B cell (primary cell): ENCODE data around the gene ASPSCR1. TPM values are rescaled to one million over a fixed set of nuclear protein-coding genes. Genes with fewer than 3 reads are reported as not detected.
A peak's percentile ranks its signal among the peaks of the same experiment; 100 is the strongest.

Experiments
- ATAC-seq: fragments of 200-7000 bp; cut with Tn5 transposase; one replicate; pipeline ENCODE4 v1.10.0; 2021; ENCODE audit warnings: low read depth, mild to moderate bottlenecking, moderate number of reproducible peaks, moderate library complexity
- CTCF ChIA-PET: fragments of 350-600 bp; sonication (Branson Sonifier 250); formaldehyde crosslinking; loops from one replicate; lab custom pipeline; 2021; ENCODE audit warnings: antibody characterized with exemption, inconsistent platforms; lab: Charles Lee
- POLR2A ChIA-PET: fragments of 350-600 bp; sonication (Branson Sonifier 250); formaldehyde crosslinking; loops from one replicate; lab custom pipeline; 2021; ENCODE audit warnings: antibody characterized with exemption; lab: Charles Lee
- DNase-seq: peaks from one replicate; pipeline ENCODE4 v3.0.0; 2013
- H2AFZ ChIP-seq: 2 replicates; pipeline ENCODE4 v1.6.1; 2012; ENCODE audit warnings: mild to moderate bottlenecking, low read depth, low read length; ENCODE audit not compliant: insufficient read depth, poor library complexity, severe bottlenecking
- H3K27ac ChIP-seq, 2 donors: 1 replicate in 1 of 2; 2 replicates in 1 of 2; pipeline ENCODE4 v1.5.1; 2012 to 2013; ENCODE audit warnings: low read length in 2 of 2, mild to moderate bottlenecking in 2 of 2, moderate library complexity in 1 of 2
- H3K27me3 ChIP-seq, 4 experiments: fragments of 200-600 bp in 1 of 4; sonication (generic) in 1 of 4; replicated peaks in 1 of 4; 1 replicate in 2 of 4; 2 replicates in 2 of 4; pipeline versions ENCODE4 v1.6.1 to v1.7.0; 2013 to 2016; ENCODE audit warnings: low read length in 3 of 4, mild to moderate bottlenecking in 2 of 4, mixed read lengths in 1 of 4, moderate library complexity in 1 of 4; ENCODE audit not compliant: insufficient read depth in 4 of 4, control insufficient read depth in 3 of 4; ENCODE audit errors: control extremely low read depth in 1 of 4
- H3K36me3 ChIP-seq, 2 experiments: replicated peaks in 1 of 2; 1 replicate in 1 of 2; 2 replicates in 1 of 2; pipeline versions ENCODE4 v1.6.1 to v1.7.1; 2013; ENCODE audit warnings: low read length in 1 of 2; ENCODE audit not compliant: insufficient read depth in 2 of 2, control insufficient read depth in 1 of 2; ENCODE audit errors: control extremely low read depth in 1 of 2, extremely low read depth in 1 of 2
- H3K4me1 ChIP-seq, 2 donors: fragments of 200-600 bp in 1 of 2; sonication (generic) in 1 of 2; 1 replicate in 1 of 2; 2 replicates in 1 of 2; pipeline versions ENCODE4 v1.5.1 to v1.6.1; 2013 to 2017; ENCODE audit warnings: low read length in 2 of 2; ENCODE audit not compliant: control insufficient read depth in 2 of 2, insufficient read depth in 2 of 2
- H3K4me2 ChIP-seq: replicated peaks from 2 replicates; pipeline ENCODE3; 2012; ENCODE audit warnings: mild to moderate bottlenecking, low read depth, low read length; ENCODE audit not compliant: poor library complexity, severe bottlenecking
- H3K4me3 ChIP-seq, 5 experiments: fragments of 200-600 bp in 1 of 5; sonication (generic) in 1 of 5; 1 replicate in 3 of 5; 2 replicates in 2 of 5; pipeline versions ENCODE4 v1.5.1 to v1.7.0; 2011 to 2016; ENCODE audit warnings: low read length in 4 of 5, mild to moderate bottlenecking in 4 of 5, low read depth in 2 of 5, control low read depth in 1 of 5, moderate library complexity in 1 of 5; ENCODE audit not compliant: insufficient read depth in 1 of 5; ENCODE audit errors: control extremely low read depth in 1 of 5, extremely low read depth in 1 of 5
- H3K79me2 ChIP-seq: fragments of 200-600 bp; sonication (generic); one replicate; pipeline ENCODE4 v1.6.0; 2016; ENCODE audit warnings: low read length; ENCODE audit not compliant: control insufficient read depth, insufficient read depth
- H3K9ac ChIP-seq: fragments of 200-600 bp; sonication (generic); 2 replicates; pipeline ENCODE4 v1.6.1; 2017; ENCODE audit warnings: mild to moderate bottlenecking, low read length, moderate library complexity
- H3K9me3 ChIP-seq, 3 donors: one replicate each; pipeline versions ENCODE4 v1.6.1 to v1.7.1; 2013; ENCODE audit warnings: low read length in 2 of 3; ENCODE audit not compliant: control insufficient read depth in 2 of 3, insufficient read depth in 1 of 3; ENCODE audit errors: control extremely low read depth in 1 of 3
- H4K20me1 ChIP-seq: 2 replicates; pipeline ENCODE4 v1.6.0; 2012; ENCODE audit warnings: mild to moderate bottlenecking, low read length; ENCODE audit not compliant: insufficient read depth, control insufficient read depth, poor library complexity, severe bottlenecking
- H3K27ac Mint-ChIP-seq: one replicate; pipeline ENCODE4 v1.8.0; 2021; ENCODE audit warnings: mixed read lengths
- H3K27me3 Mint-ChIP-seq: one replicate; pipeline ENCODE4 v1.8.0; 2021; ENCODE audit warnings: mixed read lengths
- H3K4me1 Mint-ChIP-seq: one replicate; pipeline ENCODE4 v1.8.0; 2021; ENCODE audit warnings: mixed read lengths
- H3K4me3 Mint-ChIP-seq: one replicate; pipeline ENCODE4 v1.8.0; 2021; ENCODE audit warnings: mixed read lengths
- H3K9me3 Mint-ChIP-seq: one replicate; pipeline ENCODE4 v1.8.0; 2022; ENCODE audit warnings: mixed read lengths; ENCODE audit not compliant: insufficient read depth
- CTCF ChIP-seq: fragments of 200-600 bp; IDR thresholded peaks from one replicate; pipeline ENCODE4 v1.8.0; 2022; ENCODE audit warnings: antibody characterized with exemption, mild to moderate bottlenecking
- EZH2 ChIP-seq: IDR thresholded peaks from 2 replicates; pipeline ENCODE4 v1.6.1; 2012; ENCODE audit warnings: borderline replicate concordance, low read depth, mild to moderate bottlenecking, moderate library complexity, low read length; ENCODE audit not compliant: insufficient read depth, poor library complexity, severe bottlenecking
- WGBS: methylation state at CpG from one replicate; pipeline ENCODE4 v1.1.5; 2013; ENCODE audit warnings: missing lambda C conversion rate; ENCODE audit not compliant: insufficient coverage; 5-methylcytosine and 5-hydroxymethylcytosine counted together
- intact Hi-C: fragments of 100-400 bp; cut with micrococcal nuclease; formaldehyde crosslinking; loops from one replicate; pipeline ENCODE4 v1.10.0; 2022
- polyA plus RNA-seq: library from polyadenylated mRNA; depleted of rRNA; stranded (reverse); fragments of >200 nt; gene quantifications from 2 replicates; pipeline ENCODE4 v1.2.3, GENCODE V29; 2012
- total RNA-seq, 2 donors: library from RNA; stranded (reverse); fragments of 120-200 nt in 1 of 2; gene quantifications; 1 replicate in 1 of 2; 2 replicates in 1 of 2; pipeline versions ENCODE4 v1.2.3 to v1.2.4, GENCODE V29; 2013 to 2022

ASPSCR1 gene
- total and polyA plus RNA-seq, 2 donors (not counting 1 experiment from before 2014, with no cell fraction given) = 34.0 to 46.7 TPM

DNA sequence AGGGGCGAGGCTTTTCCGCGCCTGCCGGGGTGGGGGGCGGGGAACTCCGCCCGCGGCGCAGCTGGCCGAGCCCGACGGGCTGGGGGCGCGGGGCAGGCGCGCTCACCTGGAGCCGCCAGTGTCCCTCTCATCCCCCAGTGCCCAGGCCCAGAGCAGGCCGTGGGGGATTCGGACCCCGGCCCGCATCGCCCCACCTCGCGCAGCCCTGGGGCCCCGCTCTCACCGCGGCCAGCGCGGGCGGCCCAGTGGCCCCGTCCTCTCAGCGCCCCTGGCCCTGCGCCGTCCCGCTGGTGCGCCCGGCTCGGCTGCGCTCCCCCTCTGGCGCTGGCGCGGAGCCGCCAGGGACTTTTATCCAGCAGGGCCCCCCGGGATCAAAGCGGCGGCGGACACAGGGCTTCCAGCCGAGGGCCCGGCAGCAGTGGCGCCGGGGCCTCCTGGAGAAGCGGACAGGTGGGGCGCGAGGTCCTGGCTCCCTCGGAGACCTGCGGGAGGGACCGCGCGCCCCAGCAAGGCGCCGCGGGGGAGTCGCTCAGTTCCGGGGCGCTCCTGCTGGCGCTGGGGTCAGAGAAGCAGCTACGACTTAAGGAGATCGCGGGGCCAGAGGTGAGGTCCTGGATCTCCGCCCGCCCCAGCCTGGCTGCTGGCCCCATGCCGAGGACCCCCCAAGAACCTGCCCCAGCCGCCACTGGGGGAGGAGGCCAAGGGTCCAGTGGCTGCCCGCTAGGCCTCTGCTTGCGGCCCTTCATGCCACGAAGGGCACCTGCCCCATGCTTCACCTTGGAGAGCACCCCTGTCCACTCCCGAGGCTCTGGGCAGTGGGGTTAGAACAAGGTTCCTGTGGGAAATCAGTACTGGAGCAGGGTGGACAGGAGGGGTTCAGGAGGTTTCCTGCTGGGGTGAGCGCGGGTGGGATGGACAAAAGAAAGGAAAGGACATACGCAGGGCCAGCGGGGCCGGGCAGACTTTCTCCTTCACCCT, 15.6 kb upstream of the ASPSCR1 start:
- peak overlapping the region; percentile 41 for H3K27ac Mint-ChIP-seq
- H3K9me3 Mint-ChIP-seq = no peaks in the 10 kb centered on the region
- peaks cover 0 to 47% (median 30%) of the 10 kb centered on the region in 4 experiments for H3K27me3 ChIP-seq
- no peak overlapping the region for H3K27ac ChIP-seq
- no peak overlapping the region for H2AFZ ChIP-seq
- H3K4me3 ChIP-seq = no peak overlapping the region
- no peak for TF ChIP-seq EZH2
- no peak for TF ChIP-seq CTCF
- peaks cover 0 to 10% (median 0%) of the 10 kb centered on the region in 3 donors for H3K9me3 ChIP-seq
- DNase-seq (peak; percentile 28), ATAC-seq (no peak)
- peaks cover 6% of the 10 kb centered on the region for H3K4me1 Mint-ChIP-seq
- H3K4me3 Mint-ChIP-seq = peak overlapping the region; percentile 59
- H3K27me3 Mint-ChIP-seq = peaks cover 21% of the 10 kb centered on the region
- intact Hi-C loops = no loop called here
- ChIA-PET CTCF (interaction anchor here (3.0 kb wide), 1 partner anchor 194 kb away, joined by 39 read pairs; no protein-coding TSS in a partner anchor), POLR2A (no interaction called here)
- H3K4me2 ChIP-seq = peak overlapping the region; percentile 94
- H3K4me1 ChIP-seq = peaks cover 22 to 23% of the 10 kb centered on the region in 2 donors
- no peaks in the 10 kb centered on the region for H3K36me3 ChIP-seq
- WGBS = 25% methylated on average over 79 of the region's 82 CpGs
- no peak overlapping the region for H3K9ac ChIP-seq
- H3K79me2 ChIP-seq = no peaks in the 10 kb centered on the region
- H4K20me1 ChIP-seq = no peaks in the 10 kb centered on the region
